Prostate gland (tissue), 2 donors: ENCODE data around the gene TCERG1L.

Experiments used
- POLR2AphosphoS5 ChIP-seq: sonication (generic); formaldehyde crosslinking; IDR thresholded peaks from one replicate; pipeline ENCODE4 v1.6.1; 2017; ENCODE audit warnings: antibody characterized with exemption
- TF ChIP-seq, protein P1 (sequence below), 4 experiments: fragments of 200-600 bp in 2 of 4; fragments of 450-650 bp in 2 of 4; sonication (generic) in 2 of 4; IDR thresholded peaks; 1 replicate in 3 of 4; 2 replicates in 1 of 4; pipeline ENCODE4 v1.5.1; 2016 to 2019; ENCODE audit warnings: antibody characterized with exemption in 4 of 4, mild to moderate bottlenecking in 2 of 4, moderate library complexity in 2 of 4

DNA sequence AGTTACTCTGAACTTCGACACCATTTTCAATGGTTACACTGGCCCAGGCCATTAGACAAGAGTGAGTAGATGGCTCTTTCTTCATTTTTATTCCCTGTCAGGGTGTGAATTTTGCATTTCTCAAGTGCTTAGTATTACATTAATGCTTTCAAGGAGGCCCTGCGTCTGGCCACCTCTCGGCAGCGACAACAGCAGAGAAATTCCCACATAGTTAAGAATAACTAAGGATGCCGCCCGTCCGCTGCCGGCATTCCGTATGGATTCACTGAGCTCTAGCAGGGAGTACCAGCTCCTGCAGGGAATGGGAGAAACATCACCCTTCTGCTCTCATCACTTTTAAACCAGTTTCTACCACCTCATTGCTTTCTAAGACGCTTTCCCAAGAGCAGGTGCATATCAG lies 153.6 kb downstream of the TCERG1L start:
- TF ChIP-seq, protein P1, sequence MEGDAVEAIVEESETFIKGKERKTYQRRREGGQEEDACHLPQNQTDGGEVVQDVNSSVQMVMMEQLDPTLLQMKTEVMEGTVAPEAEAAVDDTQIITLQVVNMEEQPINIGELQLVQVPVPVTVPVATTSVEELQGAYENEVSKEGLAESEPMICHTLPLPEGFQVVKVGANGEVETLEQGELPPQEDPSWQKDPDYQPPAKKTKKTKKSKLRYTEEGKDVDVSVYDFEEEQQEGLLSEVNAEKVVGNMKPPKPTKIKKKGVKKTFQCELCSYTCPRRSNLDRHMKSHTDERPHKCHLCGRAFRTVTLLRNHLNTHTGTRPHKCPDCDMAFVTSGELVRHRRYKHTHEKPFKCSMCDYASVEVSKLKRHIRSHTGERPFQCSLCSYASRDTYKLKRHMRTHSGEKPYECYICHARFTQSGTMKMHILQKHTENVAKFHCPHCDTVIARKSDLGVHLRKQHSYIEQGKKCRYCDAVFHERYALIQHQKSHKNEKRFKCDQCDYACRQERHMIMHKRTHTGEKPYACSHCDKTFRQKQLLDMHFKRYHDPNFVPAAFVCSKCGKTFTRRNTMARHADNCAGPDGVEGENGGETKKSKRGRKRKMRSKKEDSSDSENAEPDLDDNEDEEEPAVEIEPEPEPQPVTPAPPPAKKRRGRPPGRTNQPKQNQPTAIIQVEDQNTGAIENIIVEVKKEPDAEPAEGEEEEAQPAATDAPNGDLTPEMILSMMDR (IDR thresholded peaks at IDR 0.05), result no peak
- no peak for TF ChIP-seq POLR2AphosphoS5
